Upper lobe of left lung (tissue), 6 donors: Measurements from ENCODE around the gene TACSTD2. TPM values are rescaled to one million over a fixed set of nuclear protein-coding genes. Genes with fewer than 3 reads are reported as not detected.
A peak's percentile ranks its signal among the peaks of the same experiment; 100 is the strongest.
"Not testable (repeated sequence)": the region's sequence is repeated elsewhere in the genome, so short reads cannot be mapped to it uniquely, and the experiment has no call there.

Source experiments
- ATAC-seq, 2 donors: fragments of 200-7000 bp; cut with Tn5 transposase; one replicate each; pipeline ENCODE4 v1.9.1; 2022; ENCODE audit warnings: mild to moderate bottlenecking in 2 of 2, moderate library complexity in 2 of 2; ENCODE audit not compliant: low FRiP score in 2 of 2
- DNase-seq, 2 donors: peaks; one replicate each; pipeline ENCODE4 v3.0.0-alpha.2; 2019 to 2020
- H3K27ac ChIP-seq, 4 donors: fragments of 200-600 bp; sonication (generic); one replicate each; pipeline ENCODE4 v1.5.1; 2016 to 2019
- H3K27me3 ChIP-seq, 4 donors: fragments of 200-600 bp; sonication (generic); one replicate each; pipeline ENCODE4 v1.5.1; 2017 to 2019
- H3K36me3 ChIP-seq, 4 donors: fragments of 200-600 bp; sonication (generic); one replicate each; pipeline ENCODE4 v1.5.1; 2016 to 2019
- H3K4me1 ChIP-seq, 4 donors: fragments of 200-600 bp; sonication (generic); one replicate each; pipeline ENCODE4 v1.5.1; 2018 to 2019
- H3K4me3 ChIP-seq, 4 donors: fragments of 200-600 bp; sonication (generic); one replicate each; pipeline ENCODE4 v1.5.1; 2017 to 2019; ENCODE audit warnings: mild to moderate bottlenecking in 2 of 4, moderate library complexity in 1 of 4
- H3K9me3 ChIP-seq, 4 donors: fragments of 200-600 bp; sonication (generic); one replicate each; pipeline ENCODE4 v1.5.1; 2018 to 2019
- EP300 ChIP-seq, 4 donors: sonication (generic); formaldehyde crosslinking; IDR thresholded peaks; one replicate each; pipeline ENCODE4 v1.5.1; 2017; ENCODE audit warnings: antibody characterized with exemption in 4 of 4, control low read depth in 2 of 4
- POLR2A ChIP-seq, 4 donors: fragments of 450-650 bp; IDR thresholded peaks; one replicate each; pipeline ENCODE4 v1.5.1; 2016 to 2017; ENCODE audit warnings: antibody characterized with exemption in 4 of 4, mild to moderate bottlenecking in 2 of 4
- POLR2AphosphoS5 ChIP-seq, 2 donors: sonication (generic); formaldehyde crosslinking; IDR thresholded peaks; one replicate each; pipeline ENCODE4 v1.5.1; 2017; ENCODE audit warnings: antibody characterized with exemption in 2 of 2
- WGBS, 2 donors: methylation state at CpG; one replicate each; pipeline ENCODE4 v1.1.5; 2017 to 2018; 5-methylcytosine and 5-hydroxymethylcytosine counted together
- total RNA-seq, 6 donors: library from RNA; depleted of rRNA in 4 of 6; stranded (reverse); fragments of >200 nt in 4 of 6; gene quantifications; one replicate each; pipeline versions ENCODE4 v1.1.0 to v1.2.1, GENCODE V29; 2016 to 2021
- TF ChIP-seq, protein P1 (sequence below), 6 experiments: fragments of 450-650 bp in 4 of 6; fragments of 200-600 bp in 2 of 6; sonication (generic) in 2 of 6; IDR thresholded peaks; one replicate each; pipeline ENCODE4 v1.5.1; 2016 to 2019; ENCODE audit warnings: antibody characterized with exemption in 6 of 6
- donor health status: DM: no; HTN: no; CAD: no; lungs with moderate emphysema.
- donor health status: DM: no; HTN: yes; CAD: no; lungs with severe emphysema.

Gene TACSTD2
- total RNA-seq, 6 donors from 2014 or later: 41.9 to 387 (median 161) TPM

GRCh38 chr1:58566339-58566738, 10.7 kb downstream of the TACSTD2 start:
- Histone ChIP-seq H3K36me3 (no peaks in the 10 kb centered on the region), H3K27me3 (no peaks in the 10 kb centered on the region), H3K4me3 (no peak overlapping the region), H3K27ac (no peak overlapping the region), H3K4me1 (peaks cover 0 to 9% (median 0%) of the 10 kb centered on the region in 4 donors), H3K9me3 (no peaks in the 10 kb centered on the region)
- no peak for TF ChIP-seq POLR2A (IDR thresholded peaks at IDR 0.05)
- TF ChIP-seq POLR2AphosphoS5 (IDR thresholded peaks at IDR 0.05): no peak
- TF ChIP-seq, protein P1, sequence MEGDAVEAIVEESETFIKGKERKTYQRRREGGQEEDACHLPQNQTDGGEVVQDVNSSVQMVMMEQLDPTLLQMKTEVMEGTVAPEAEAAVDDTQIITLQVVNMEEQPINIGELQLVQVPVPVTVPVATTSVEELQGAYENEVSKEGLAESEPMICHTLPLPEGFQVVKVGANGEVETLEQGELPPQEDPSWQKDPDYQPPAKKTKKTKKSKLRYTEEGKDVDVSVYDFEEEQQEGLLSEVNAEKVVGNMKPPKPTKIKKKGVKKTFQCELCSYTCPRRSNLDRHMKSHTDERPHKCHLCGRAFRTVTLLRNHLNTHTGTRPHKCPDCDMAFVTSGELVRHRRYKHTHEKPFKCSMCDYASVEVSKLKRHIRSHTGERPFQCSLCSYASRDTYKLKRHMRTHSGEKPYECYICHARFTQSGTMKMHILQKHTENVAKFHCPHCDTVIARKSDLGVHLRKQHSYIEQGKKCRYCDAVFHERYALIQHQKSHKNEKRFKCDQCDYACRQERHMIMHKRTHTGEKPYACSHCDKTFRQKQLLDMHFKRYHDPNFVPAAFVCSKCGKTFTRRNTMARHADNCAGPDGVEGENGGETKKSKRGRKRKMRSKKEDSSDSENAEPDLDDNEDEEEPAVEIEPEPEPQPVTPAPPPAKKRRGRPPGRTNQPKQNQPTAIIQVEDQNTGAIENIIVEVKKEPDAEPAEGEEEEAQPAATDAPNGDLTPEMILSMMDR (IDR thresholded peaks at IDR 0.05): no peak
- TF ChIP-seq EP300 (IDR thresholded peaks at IDR 0.05): no peak
- no peak for DNase-seq
- WGBS, 2 donors: 95 to 98% methylated on average over 3 of the region's 3 CpGs
- ATAC-seq: no peak

- WGBS, 2 donors: 93 to 100% methylated on average over 1 of the region's 1 CpG
- H3K36me3 ChIP-seq, ATAC-seq, DNase-seq, H3K27me3 ChIP-seq, H3K4me1 ChIP-seq, H3K27ac ChIP-seq, H3K4me3 ChIP-seq, H3K9me3 ChIP-seq: not testable (repeated sequence)
Measured at GRCh38 chr1:58563715-58564114, 13.3 kb downstream of the TACSTD2 start.

GRCh38 chr1:58561633-58562032, 15.4 kb downstream of the TACSTD2 start:
- no peak for TF ChIP-seq POLR2AphosphoS5 (IDR thresholded peaks at IDR 0.05)
- TF ChIP-seq, protein P1 (IDR thresholded peaks at IDR 0.05): no peak
- no peak for TF ChIP-seq EP300 (IDR thresholded peaks at IDR 0.05)
- TF ChIP-seq POLR2A (IDR thresholded peaks at IDR 0.05): no peak
- Histone ChIP-seq H3K9me3 (no peaks in the 10 kb centered on the region), H3K4me1 (peaks cover 0 to 9% (median 0%) of the 10 kb centered on the region in 4 donors), H3K27me3 (no peaks in the 10 kb centered on the region), H3K4me3 (no peak overlapping the region), H3K36me3 (no peaks in the 10 kb centered on the region), H3K27ac (no peak overlapping the region)
- DNase-seq (no peak), ATAC-seq (peak in 1 of 2 donors; percentile 64)
- 53 to 54% methylated on average over 6 of the region's 6 CpGs for WGBS, 2 donors

DNA sequence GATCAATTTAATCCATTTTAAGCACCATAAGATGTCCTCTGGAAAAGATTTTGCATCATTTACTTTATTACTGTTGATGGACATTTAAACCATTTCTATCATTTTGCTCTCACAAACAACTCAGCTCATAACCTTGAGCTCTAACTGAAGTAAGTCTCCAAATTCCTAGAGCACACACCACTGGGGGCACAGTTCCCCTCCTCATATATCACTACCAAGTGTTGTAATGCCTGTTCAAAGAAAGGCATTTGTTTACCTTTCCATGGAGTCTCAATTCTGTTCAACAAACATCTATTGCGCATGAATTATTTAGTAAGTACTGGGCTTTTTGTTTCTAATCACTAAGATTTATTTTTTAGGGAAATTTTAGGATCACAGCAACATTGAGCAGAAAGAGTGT, 21.7 kb downstream of the TACSTD2 start:
- Histone ChIP-seq H3K9me3 (no peaks in the 10 kb centered on the region), H3K27me3 (no peaks in the 10 kb centered on the region), H3K4me3 (no peak overlapping the region), H3K4me1 (no peaks in the 10 kb centered on the region), H3K36me3 (no peaks in the 10 kb centered on the region), H3K27ac (no peak overlapping the region)
- DNase-seq (no peak), ATAC-seq (no peak)
- TF ChIP-seq, protein P1 (IDR thresholded peaks at IDR 0.05): no peak
- TF ChIP-seq POLR2AphosphoS5 (IDR thresholded peaks at IDR 0.05): no peak
- TF ChIP-seq POLR2A (IDR thresholded peaks at IDR 0.05): no peak
- TF ChIP-seq EP300 (IDR thresholded peaks at IDR 0.05): no peak
- 96 to 97% methylated on average over 1 of the region's 1 CpG for WGBS, 2 donors

GRCh38 chr1:58551186-58552140, 25.6 kb downstream of the TACSTD2 start:
- Histone ChIP-seq H3K36me3 (no peaks in the 10 kb centered on the region), H3K27ac (no peak overlapping the region), H3K9me3 (no peaks in the 10 kb centered on the region), H3K4me3 (no peak overlapping the region), H3K27me3 (no peaks in the 10 kb centered on the region), H3K4me1 (peaks cover 0 to 6% (median 2%) of the 10 kb centered on the region in 4 donors)
- TF ChIP-seq POLR2AphosphoS5 (IDR thresholded peaks at IDR 0.05) (no peak), EP300 (IDR thresholded peaks at IDR 0.05) (no peak), POLR2A (IDR thresholded peaks at IDR 0.05) (no peak)
- TF ChIP-seq, protein P1 (IDR thresholded peaks at IDR 0.05): no peak
- WGBS, 2 donors: 60 to 68% methylated on average over 8 to 9 of the region's 9 CpGs
- no peak for ATAC-seq
- no peak for DNase-seq

- not testable (repeated sequence) for ATAC-seq, H3K27ac ChIP-seq, DNase-seq, H3K27me3 ChIP-seq, H3K36me3 ChIP-seq, H3K4me3 ChIP-seq, H3K9me3 ChIP-seq
- 58 to 66% methylated on average over 6 of the region's 6 CpGs for WGBS, 2 donors
- H3K4me1 ChIP-seq: peaks cover 9 to 20% (median 13%) of the 10 kb centered on the region in 4 donors
Measured at GRCh38 chr1:58549291-58549690, 27.8 kb downstream of the TACSTD2 start.
